ENCODE results near the gene CRTC2. TPM values are rescaled to one million over a fixed set of nuclear protein-coding genes. Genes with fewer than 3 reads are reported as not detected.

CRTC2 gene
- total RNA-seq, 2 experiments from 2014 or later: 147 to 152 TPM

GRCh38 chr1:153953859-153954365 is 4.5 kb downstream of the CRTC2 start:
- Histone ChIP-seq H3K27ac (ENCODE audit: low read depth in 1 of 2, low read length in 2 of 2) (peak overlapping the region in 1 of 2 donors; percentile 14), H3K36me3 (ENCODE audit: insufficient read depth, low read length) (peaks cover 60% of the 10 kb centered on the region), H3K27me3 (ENCODE audit: control insufficient read depth in 1 of 2, insufficient read depth in 2 of 2, low read length in 2 of 2) (no peaks in the 10 kb centered on the region), H3K4me1 (ENCODE audit: insufficient read depth, low read length) (peaks cover 51% of the 10 kb centered on the region), H3K4me3 (ENCODE audit: low read length) (no peak overlapping the region), H3K9me3 (ENCODE audit: control insufficient read depth in 1 of 2, insufficient read depth in 1 of 2, low read length in 2 of 2) (no peaks in the 10 kb centered on the region)
- ATAC-seq (ENCODE audit: poor library complexity) (no peak), DNase-seq (no peak)
- peak overlapping the region; percentile 66 for H3K27ac Mint-ChIP-seq
- ChIA-PET CTCF (no interaction called here), POLR2A (interaction anchor here (1.2 to 1.5 kb wide), 4 partner anchors 12 to 40 kb away, joined by 3 to 8 read pairs (median 4); partner anchors contain the start of genes CREB3L4 and JTB)
- intact Hi-C loops (cut with DNase I, micrococcal nuclease): no loop called here
- no peaks in the 10 kb centered on the region for H3K9me3 Mint-ChIP-seq
- no peaks in the 10 kb centered on the region for H3K27me3 Mint-ChIP-seq
- H3K4me1 Mint-ChIP-seq (ENCODE audit: low read depth): peaks cover 53% of the 10 kb centered on the region
- peak overlapping the region; percentile 74 for H3K4me3 Mint-ChIP-seq
- H3K36me3 Mint-ChIP-seq (ENCODE audit: low read depth): peaks cover 72% of the 10 kb centered on the region
- TF ChIP-seq, protein P1, sequence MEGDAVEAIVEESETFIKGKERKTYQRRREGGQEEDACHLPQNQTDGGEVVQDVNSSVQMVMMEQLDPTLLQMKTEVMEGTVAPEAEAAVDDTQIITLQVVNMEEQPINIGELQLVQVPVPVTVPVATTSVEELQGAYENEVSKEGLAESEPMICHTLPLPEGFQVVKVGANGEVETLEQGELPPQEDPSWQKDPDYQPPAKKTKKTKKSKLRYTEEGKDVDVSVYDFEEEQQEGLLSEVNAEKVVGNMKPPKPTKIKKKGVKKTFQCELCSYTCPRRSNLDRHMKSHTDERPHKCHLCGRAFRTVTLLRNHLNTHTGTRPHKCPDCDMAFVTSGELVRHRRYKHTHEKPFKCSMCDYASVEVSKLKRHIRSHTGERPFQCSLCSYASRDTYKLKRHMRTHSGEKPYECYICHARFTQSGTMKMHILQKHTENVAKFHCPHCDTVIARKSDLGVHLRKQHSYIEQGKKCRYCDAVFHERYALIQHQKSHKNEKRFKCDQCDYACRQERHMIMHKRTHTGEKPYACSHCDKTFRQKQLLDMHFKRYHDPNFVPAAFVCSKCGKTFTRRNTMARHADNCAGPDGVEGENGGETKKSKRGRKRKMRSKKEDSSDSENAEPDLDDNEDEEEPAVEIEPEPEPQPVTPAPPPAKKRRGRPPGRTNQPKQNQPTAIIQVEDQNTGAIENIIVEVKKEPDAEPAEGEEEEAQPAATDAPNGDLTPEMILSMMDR (IDR thresholded peaks at IDR 0.05): no peak

DNA sequence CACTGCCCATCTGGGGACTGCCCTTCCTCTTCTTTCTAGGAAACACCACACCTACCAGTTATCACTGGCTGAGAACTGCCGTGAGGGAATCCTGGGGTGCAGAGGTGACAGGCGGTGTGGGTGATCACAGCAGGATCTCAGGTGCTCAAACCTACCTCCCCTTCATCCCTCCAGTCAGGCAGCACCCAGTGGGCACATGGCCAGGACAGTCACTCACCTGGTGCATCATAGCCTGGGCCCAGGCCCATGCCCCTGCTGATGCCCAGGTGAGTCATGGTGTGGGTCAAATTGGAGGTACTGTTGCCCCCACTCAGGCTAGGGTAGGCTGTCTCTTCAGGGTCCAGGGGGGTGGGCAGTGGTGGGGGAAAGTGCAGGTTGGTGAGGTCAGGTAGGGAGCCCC is 6.6 kb downstream of the CRTC2 start:
- Histone ChIP-seq H3K4me3 (ENCODE audit: low read length) (no peak overlapping the region), H3K36me3 (ENCODE audit: insufficient read depth, low read length) (peaks cover 74% of the 10 kb centered on the region), H3K27ac (ENCODE audit: low read depth in 1 of 2, low read length in 2 of 2) (peak overlapping the region in 1 of 2 donors; percentile 31), H3K4me1 (ENCODE audit: insufficient read depth, low read length) (peaks cover 45% of the 10 kb centered on the region), H3K27me3 (ENCODE audit: control insufficient read depth in 1 of 2, insufficient read depth in 2 of 2, low read length in 2 of 2) (no peaks in the 10 kb centered on the region), H3K9me3 (ENCODE audit: control insufficient read depth in 1 of 2, insufficient read depth in 1 of 2, low read length in 2 of 2) (no peaks in the 10 kb centered on the region)
- Mint-ChIP-seq H3K27me3 (no peaks in the 10 kb centered on the region), H3K4me3 (no peak overlapping the region), H3K36me3 (ENCODE audit: low read depth) (peaks cover 71% of the 10 kb centered on the region), H3K9me3 (no peaks in the 10 kb centered on the region), H3K27ac (no peak overlapping the region), H3K4me1 (ENCODE audit: low read depth) (peaks cover 38% of the 10 kb centered on the region)
- intact Hi-C loops (cut with DNase I, micrococcal nuclease): no loop called here
- TF ChIP-seq, protein P1 (IDR thresholded peaks at IDR 0.05): no peak
- ATAC-seq (ENCODE audit: poor library complexity) (no peak), DNase-seq (no peak)
- ChIA-PET POLR2A (no interaction called here), CTCF (no interaction called here)

- no peak overlapping the region for H3K4me3 Mint-ChIP-seq
- Histone ChIP-seq H3K9me3 (ENCODE audit: control insufficient read depth in 1 of 2, insufficient read depth in 1 of 2, low read length in 2 of 2) (no peaks in the 10 kb centered on the region), H3K4me3 (ENCODE audit: low read length) (no peak overlapping the region), H3K4me1 (ENCODE audit: insufficient read depth, low read length) (peaks cover 42% of the 10 kb centered on the region), H3K27ac (ENCODE audit: low read depth in 1 of 2, low read length in 2 of 2) (no peak overlapping the region), H3K36me3 (ENCODE audit: insufficient read depth, low read length) (peaks cover 74% of the 10 kb centered on the region), H3K27me3 (ENCODE audit: control insufficient read depth in 1 of 2, insufficient read depth in 2 of 2, low read length in 2 of 2) (no peaks in the 10 kb centered on the region)
- POLR2A ChIA-PET: no interaction called here
- peaks cover 32% of the 10 kb centered on the region for H3K4me1 Mint-ChIP-seq (ENCODE audit: low read depth)
- peaks cover 70% of the 10 kb centered on the region for H3K36me3 Mint-ChIP-seq (ENCODE audit: low read depth)
- TF ChIP-seq, protein P1 (IDR thresholded peaks at IDR 0.05): no peak
- no peaks in the 10 kb centered on the region for H3K27me3 Mint-ChIP-seq
- intact Hi-C loops (cut with DNase I, micrococcal nuclease): no loop called here
- DNase-seq (no peak), ATAC-seq (ENCODE audit: poor library complexity) (no peak)
- CTCF ChIA-PET: no interaction called here
- H3K9me3 Mint-ChIP-seq: no peaks in the 10 kb centered on the region
- H3K27ac Mint-ChIP-seq: peak overlapping the region; percentile 40
Measured at GRCh38 chr1:153951183-153951582, 7.2 kb downstream of the CRTC2 start.

All from CD4-positive, alpha-beta T cell (primary cell).